DOHH2 (cell line): ENCODE results near the gene PHC2.

Experiments
- H3F3A ChIP-seq: fragments of 200-600 bp; sonication (generic), shearing (Covaris generic); 2 replicates; pipeline ENCODE4 v1.6.0; 2016; ENCODE audit warnings: antibody characterized with exemption, mild to moderate bottlenecking; ENCODE audit not compliant: control insufficient read depth, insufficient read depth
- H3K27ac ChIP-seq: fragments of 200-600 bp; sonication (generic); 2 replicates; pipeline ENCODE4 v1.5.1; 2014; ENCODE audit warnings: low read depth, mild to moderate bottlenecking, low read length, moderate library complexity
- H3K27me3 ChIP-seq: fragments of 200-600 bp; sonication (generic); 2 replicates; pipeline ENCODE4 v1.6.1; 2014; ENCODE audit warnings: mild to moderate bottlenecking, low read length, mixed read lengths; ENCODE audit not compliant: control insufficient read depth
- H3K36me3 ChIP-seq: fragments of 200-600 bp; sonication (generic); 2 replicates; pipeline ENCODE4 v1.6.1; 2014; ENCODE audit warnings: mild to moderate bottlenecking, low read length, moderate library complexity, mixed read lengths; ENCODE audit not compliant: control insufficient read depth
- H3K4me1 ChIP-seq: fragments of 200-600 bp; sonication (generic); 2 replicates; pipeline ENCODE4 v1.6.1; 2014; ENCODE audit warnings: mild to moderate bottlenecking, low read length, mixed read lengths; ENCODE audit not compliant: control insufficient read depth
- H3K4me2 ChIP-seq: fragments of 200-600 bp; sonication (generic); 2 replicates; pipeline ENCODE4 v1.6.0; 2014; ENCODE audit warnings: mild to moderate bottlenecking, low read length, moderate library complexity
- H3K4me3 ChIP-seq: fragments of 200-600 bp; sonication (generic); 2 replicates; pipeline ENCODE4 v1.5.1; 2014; ENCODE audit warnings: mild to moderate bottlenecking, low read length, mixed read lengths
- H3K79me2 ChIP-seq: fragments of 200-600 bp; sonication (generic); 2 replicates; pipeline ENCODE4 v1.6.1; 2014; ENCODE audit warnings: mild to moderate bottlenecking, low read length, mixed read lengths; ENCODE audit not compliant: control insufficient read depth
- H3K9me2 ChIP-seq: fragments of 200-600 bp; sonication (generic); replicated peaks from 2 replicates; pipeline ENCODE4 v1.6.1; 2014; ENCODE audit warnings: mild to moderate bottlenecking, low read length, mixed read lengths; ENCODE audit not compliant: control insufficient read depth
- H3K9me3 ChIP-seq: fragments of 200-600 bp; sonication (generic); 2 replicates; pipeline ENCODE4 v1.6.1; 2014; ENCODE audit warnings: antibody characterized with exemption, low read length, mixed read lengths; ENCODE audit not compliant: control insufficient read depth, insufficient read depth
- H4K20me1 ChIP-seq: fragments of 200-600 bp; sonication (generic); 2 replicates; pipeline ENCODE4 v1.6.0; 2014; ENCODE audit warnings: low read depth, mild to moderate bottlenecking, antibody characterized with exemption, low read length, moderate library complexity; ENCODE audit not compliant: control insufficient read depth, insufficient read depth
- CTCF ChIP-seq: fragments of 200-600 bp; sonication (generic); IDR thresholded peaks from one replicate; pipeline ENCODE4 v1.5.1; 2014; ENCODE audit warnings: antibody characterized with exemption, mild to moderate bottlenecking, low read depth, low read length; ENCODE audit not compliant: poor library complexity, severe bottlenecking
- EZH2phosphoT487 ChIP-seq: fragments of 200-600 bp; sonication (generic); IDR thresholded peaks from 2 replicates; pipeline ENCODE4 v1.6.1; 2017; ENCODE audit warnings: borderline replicate concordance, mild to moderate bottlenecking, antibody characterized with exemption, low read length, moderate library complexity, mixed read lengths

PHC2 gene

GRCh38 chr1:33392206-33392605, 38.7 kb downstream of the PHC2 start:
- Histone ChIP-seq H3F3A (no peaks in the 10 kb centered on the region), H3K4me3 (no peak overlapping the region), H4K20me1 (no peaks in the 10 kb centered on the region), H3K4me1 (0 out of 2 replicates have a peak, but pooled peaks cover 4% of the 10 kb centered on the region), H3K79me2 (no peaks in the 10 kb centered on the region), H3K4me2 (no peak overlapping the region), H3K27me3 (peaks cover 13% of the 10 kb centered on the region; the same call in 1 of the 2 replicates), H3K27ac (no peak overlapping the region), H3K9me2 (no peaks in the 10 kb centered on the region), H3K9me3 (no peaks in the 10 kb centered on the region), H3K36me3 (no peaks in the 10 kb centered on the region)
- no peak for TF ChIP-seq CTCF
- TF ChIP-seq EZH2phosphoT487, result no peak

- Histone ChIP-seq H3K27me3 (peaks cover 10% of the 10 kb centered on the region; the same call in 1 of the 2 replicates), H3K36me3 (no peaks in the 10 kb centered on the region), H3F3A (no peaks in the 10 kb centered on the region), H3K9me2 (no peaks in the 10 kb centered on the region), H3K4me2 (no peak overlapping the region), H3K27ac (no peak overlapping the region), H3K4me1 (0 out of 2 replicates have a peak, but pooled peaks cover 4% of the 10 kb centered on the region), H3K79me2 (no peaks in the 10 kb centered on the region), H3K4me3 (no peak overlapping the region), H3K9me3 (no peaks in the 10 kb centered on the region), H4K20me1 (no peaks in the 10 kb centered on the region)
- TF ChIP-seq EZH2phosphoT487, result no peak
- TF ChIP-seq CTCF, result no peak
Observed at GRCh38 chr1:33391343-33392078, 39.4 kb downstream of the PHC2 start.

GRCh38 chr1:33390542-33390941, 40.4 kb downstream of the PHC2 start:
- Histone ChIP-seq H3K27ac (no peak overlapping the region), H3K4me2 (no peak overlapping the region), H3K27me3 (peaks cover 10% of the 10 kb centered on the region; the same call in 1 of the 2 replicates), H4K20me1 (no peaks in the 10 kb centered on the region), H3K9me3 (no peaks in the 10 kb centered on the region), H3K36me3 (no peaks in the 10 kb centered on the region), H3K4me3 (no peak overlapping the region), H3F3A (no peaks in the 10 kb centered on the region), H3K4me1 (0 out of 2 replicates have a peak, but pooled peaks cover 4% of the 10 kb centered on the region), H3K9me2 (no peaks in the 10 kb centered on the region), H3K79me2 (no peaks in the 10 kb centered on the region)
- TF ChIP-seq CTCF (no peak), EZH2phosphoT487 (no peak)
